PC-9 (cell line): ENCODE measurements around the gene SUN3.

Experiments used
- EZH2 ChIP-seq: fragments of 200-600 bp; sonication (generic); IDR thresholded peaks from 2 replicates; pipeline ENCODE4 v1.8.0; 2017; ENCODE audit warnings: antibody characterized with exemption, low read depth
- TF ChIP-seq, protein P1 (sequence below): fragments of 200-600 bp; sonication (generic); conservative IDR thresholded peaks from 2 replicates; pipeline ENCODE4 v1.6.1; 2017; ENCODE audit warnings: mixed run types, antibody characterized with exemption, mild to moderate bottlenecking, moderate library complexity

GRCh38 chr7:47952224-47952623 is 76.7 kb downstream of the SUN3 start:
- no peak for TF ChIP-seq EZH2
- TF ChIP-seq, protein P1, sequence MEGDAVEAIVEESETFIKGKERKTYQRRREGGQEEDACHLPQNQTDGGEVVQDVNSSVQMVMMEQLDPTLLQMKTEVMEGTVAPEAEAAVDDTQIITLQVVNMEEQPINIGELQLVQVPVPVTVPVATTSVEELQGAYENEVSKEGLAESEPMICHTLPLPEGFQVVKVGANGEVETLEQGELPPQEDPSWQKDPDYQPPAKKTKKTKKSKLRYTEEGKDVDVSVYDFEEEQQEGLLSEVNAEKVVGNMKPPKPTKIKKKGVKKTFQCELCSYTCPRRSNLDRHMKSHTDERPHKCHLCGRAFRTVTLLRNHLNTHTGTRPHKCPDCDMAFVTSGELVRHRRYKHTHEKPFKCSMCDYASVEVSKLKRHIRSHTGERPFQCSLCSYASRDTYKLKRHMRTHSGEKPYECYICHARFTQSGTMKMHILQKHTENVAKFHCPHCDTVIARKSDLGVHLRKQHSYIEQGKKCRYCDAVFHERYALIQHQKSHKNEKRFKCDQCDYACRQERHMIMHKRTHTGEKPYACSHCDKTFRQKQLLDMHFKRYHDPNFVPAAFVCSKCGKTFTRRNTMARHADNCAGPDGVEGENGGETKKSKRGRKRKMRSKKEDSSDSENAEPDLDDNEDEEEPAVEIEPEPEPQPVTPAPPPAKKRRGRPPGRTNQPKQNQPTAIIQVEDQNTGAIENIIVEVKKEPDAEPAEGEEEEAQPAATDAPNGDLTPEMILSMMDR, result no peak
